Sigmoid colon (tissue), 7 donors: ENCODE results near the gene MPI. TPM values are rescaled to one million over a fixed set of nuclear protein-coding genes. Genes with fewer than 3 reads are reported as not detected.
"Not testable (repeated sequence)": the region's sequence is repeated elsewhere in the genome, so short reads cannot be mapped to it uniquely, and the experiment has no call there.

Experiments
- DNase-seq: peaks from one replicate; pipeline ENCODE4 v3.0.0-alpha.2; 2019
- H3K27ac ChIP-seq, 4 donors: fragments of 200-600 bp; sonication (generic); one replicate each; pipeline ENCODE4 v1.5.1; 2016 to 2019; ENCODE audit warnings: mild to moderate bottlenecking in 1 of 4
- H3K27me3 ChIP-seq, 3 donors: fragments of 200-600 bp; sonication (generic); one replicate each; pipeline ENCODE4 v1.5.1; 2019; ENCODE audit warnings: mild to moderate bottlenecking in 1 of 3
- H3K36me3 ChIP-seq, 4 donors: fragments of 200-600 bp; sonication (generic); one replicate each; pipeline ENCODE4 v1.5.1; 2016 to 2019
- H3K4me1 ChIP-seq, 4 donors: fragments of 200-600 bp; sonication (generic); one replicate each; pipeline ENCODE4 v1.5.1; 2017 to 2019
- H3K4me3 ChIP-seq, 4 donors: fragments of 200-600 bp; sonication (generic); one replicate each; pipeline ENCODE4 v1.5.1; 2017 to 2019; ENCODE audit warnings: mild to moderate bottlenecking in 2 of 4, moderate library complexity in 1 of 4
- H3K9me3 ChIP-seq, 4 donors: fragments of 200-600 bp in 3 of 4; sonication (generic) in 3 of 4; one replicate each; pipeline versions ENCODE4 v1.5.1 to v1.6.1; 2013 to 2019
- CTCF ChIP-seq, 4 experiments: fragments of 450-650 bp in 3 of 4; fragments of 200-600 bp in 1 of 4; IDR thresholded peaks; one replicate each; pipeline ENCODE4 v1.5.1; 2016 to 2019; ENCODE audit warnings: antibody characterized with exemption in 4 of 4, mild to moderate bottlenecking in 3 of 4, moderate library complexity in 2 of 4
- EP300 ChIP-seq, 4 donors: sonication (generic); formaldehyde crosslinking; IDR thresholded peaks; one replicate each; pipeline ENCODE4 v1.6.1; 2017; ENCODE audit warnings: antibody characterized with exemption in 4 of 4
- POLR2A ChIP-seq, 2 donors: fragments of 450-650 bp; IDR thresholded peaks; one replicate each; pipeline ENCODE4 v1.6.1; 2016; ENCODE audit warnings: antibody characterized with exemption in 2 of 2, mild to moderate bottlenecking in 2 of 2, moderate library complexity in 2 of 2
- POLR2AphosphoS5 ChIP-seq, 4 donors: sonication (generic); formaldehyde crosslinking; IDR thresholded peaks; one replicate each; pipeline ENCODE4 v1.6.1; 2017; ENCODE audit warnings: antibody characterized with exemption in 4 of 4
- WGBS, 2 donors: extraction: QIAGEN DNeasy Blood & Tissue Kit; methylation state at CpG; one replicate each; pipeline ENCODE4 v1.1.7; 2013; 5-methylcytosine and 5-hydroxymethylcytosine counted together
- intact Hi-C: fragments of 100-400 bp; cut with DNase I; formaldehyde crosslinking; loops from one replicate; pipeline ENCODE4 v1.15.1; 2023
- polyA plus RNA-seq, 3 donors: library from polyadenylated mRNA; stranded (reverse); fragments of 200-250 nt; gene quantifications; one replicate each; pipeline ENCODE4 v1.2.3, GENCODE V29; 2013
- total RNA-seq, 4 donors: library from RNA; depleted of rRNA; stranded (reverse); fragments of >200 nt; gene quantifications; one replicate each; pipeline ENCODE4 v1.1.0, GENCODE V29; 2016
- donor health status: healthy with polysubstance abuse.
- donor health status: Bipolar disorder and iron deficiency.
- donor health status: healthy.

MPI gene
- total and polyA plus RNA-seq, 7 donors = 34.9 to 87.4 (median 51.0) TPM

DNA sequence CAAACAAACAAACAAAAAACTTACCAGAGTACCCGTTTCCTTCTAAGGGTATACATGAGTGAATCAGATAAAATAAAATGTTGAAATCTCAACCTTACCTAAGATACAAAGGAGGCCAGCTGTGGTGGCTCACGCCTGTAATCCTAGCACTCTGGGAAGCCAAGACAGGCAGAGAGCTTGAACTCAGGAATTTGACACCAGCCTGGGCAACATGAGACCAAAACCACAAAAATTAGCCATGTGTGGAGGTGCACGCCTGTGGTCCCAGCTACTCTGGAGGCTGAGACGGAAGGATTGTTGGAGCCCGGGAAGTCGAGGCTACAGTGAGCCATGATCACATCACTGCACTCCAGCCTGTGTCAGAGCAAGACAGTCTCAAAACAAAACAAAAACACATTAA lies 27.8 kb downstream of the MPI start:
- no peak overlapping the region for H3K4me3 ChIP-seq
- WGBS, 2 donors = 88 to 92% methylated on average over 6 of the region's 6 CpGs
- TF ChIP-seq EP300 (IDR thresholded peaks at IDR 0.05) = no peak
- no peak for TF ChIP-seq POLR2AphosphoS5 (IDR thresholded peaks at IDR 0.05)
- TF ChIP-seq POLR2A (IDR thresholded peaks at IDR 0.05) = no peak
- TF ChIP-seq CTCF (IDR thresholded peaks at IDR 0.05) = no peak
- H3K27ac ChIP-seq = no peak overlapping the region
- no peaks in the 10 kb centered on the region for H3K9me3 ChIP-seq
- H3K36me3 ChIP-seq = peaks cover 39 to 97% (median 52%) of the 10 kb centered on the region in 4 donors
- intact Hi-C loops = no loop called here
- DNase-seq = no peak
- no peaks in the 10 kb centered on the region for H3K4me1 ChIP-seq
- no peaks in the 10 kb centered on the region for H3K27me3 ChIP-seq

DNA sequence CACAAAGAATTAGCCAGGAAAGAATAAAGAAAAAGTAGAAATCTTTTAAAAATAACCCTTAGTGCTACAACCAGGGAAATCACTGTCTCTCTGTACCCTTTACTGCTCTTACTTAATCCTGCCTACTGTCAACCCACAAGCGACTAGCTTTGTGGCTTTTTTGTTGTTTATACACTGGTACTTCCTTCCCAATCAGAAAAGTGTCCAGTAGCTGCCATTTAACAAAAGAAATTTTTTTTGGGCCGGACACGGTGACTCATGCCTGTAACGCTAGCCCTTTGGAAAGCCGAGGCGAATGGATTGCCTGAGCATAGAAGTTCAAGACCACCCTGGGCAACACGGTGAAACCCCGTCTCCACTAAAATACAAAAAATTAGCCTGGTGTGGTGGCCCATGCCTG lies 30.6 kb downstream of the MPI start:
- no peak for DNase-seq
- no peak overlapping the region for H3K4me3 ChIP-seq
- H3K27ac ChIP-seq = no peak overlapping the region
- H3K9me3 ChIP-seq = no peaks in the 10 kb centered on the region
- WGBS, 2 donors = 87 to 90% methylated on average over 8 of the region's 8 CpGs
- intact Hi-C loops = no loop called here
- TF ChIP-seq EP300 (IDR thresholded peaks at IDR 0.05) = no peak
- TF ChIP-seq POLR2AphosphoS5 (IDR thresholded peaks at IDR 0.05) = no peak
- TF ChIP-seq CTCF (IDR thresholded peaks at IDR 0.05) = no peak
- TF ChIP-seq POLR2A (IDR thresholded peaks at IDR 0.05) = no peak
- H3K27me3 ChIP-seq = no peaks in the 10 kb centered on the region
- peaks cover 42 to 100% (median 59%) of the 10 kb centered on the region in 4 donors for H3K36me3 ChIP-seq
- no peaks in the 10 kb centered on the region for H3K4me1 ChIP-seq

GRCh38 chr15:74924525-74924924 lies 34.7 kb downstream of the MPI start:
- Histone ChIP-seq H3K4me1 (no peaks in the 10 kb centered on the region), H3K9me3 (no peaks in the 10 kb centered on the region), H3K4me3 (no peak overlapping the region), H3K36me3 (peaks cover 22 to 99% (median 48%) of the 10 kb centered on the region in 4 donors), H3K27ac (no peak overlapping the region), H3K27me3 (no peaks in the 10 kb centered on the region)
- TF ChIP-seq EP300 (IDR thresholded peaks at IDR 0.05) = no peak
- TF ChIP-seq CTCF (IDR thresholded peaks at IDR 0.05) = no peak
- no peak for TF ChIP-seq POLR2AphosphoS5 (IDR thresholded peaks at IDR 0.05)
- no peak for TF ChIP-seq POLR2A (IDR thresholded peaks at IDR 0.05)
- no peak for DNase-seq
- WGBS, 2 donors = 85 to 96% methylated on average over 3 of the region's 3 CpGs
- intact Hi-C loops = no loop called here

- Histone ChIP-seq H3K27me3 (no peaks in the 10 kb centered on the region), H3K9me3 (no peaks in the 10 kb centered on the region), H3K4me1 (peaks cover 0 to 4% (median 1%) of the 10 kb centered on the region in 4 donors), H3K27ac (no peak overlapping the region), H3K4me3 (no peak overlapping the region), H3K36me3 (peaks cover 4 to 74% (median 20%) of the 10 kb centered on the region in 4 donors)
- TF ChIP-seq POLR2A (IDR thresholded peaks at IDR 0.05) = no peak
- no peak for TF ChIP-seq CTCF (IDR thresholded peaks at IDR 0.05)
- TF ChIP-seq EP300 (IDR thresholded peaks at IDR 0.05) = no peak
- TF ChIP-seq POLR2AphosphoS5 (IDR thresholded peaks at IDR 0.05) = no peak
- 23 to 73% methylated on average over 5 of the region's 5 CpGs for WGBS, 2 donors
- intact Hi-C loops = no loop called here
- DNase-seq = no peak
Measured at GRCh38 chr15:74928771-74929198, 38.9 kb downstream of the MPI start.

DNA sequence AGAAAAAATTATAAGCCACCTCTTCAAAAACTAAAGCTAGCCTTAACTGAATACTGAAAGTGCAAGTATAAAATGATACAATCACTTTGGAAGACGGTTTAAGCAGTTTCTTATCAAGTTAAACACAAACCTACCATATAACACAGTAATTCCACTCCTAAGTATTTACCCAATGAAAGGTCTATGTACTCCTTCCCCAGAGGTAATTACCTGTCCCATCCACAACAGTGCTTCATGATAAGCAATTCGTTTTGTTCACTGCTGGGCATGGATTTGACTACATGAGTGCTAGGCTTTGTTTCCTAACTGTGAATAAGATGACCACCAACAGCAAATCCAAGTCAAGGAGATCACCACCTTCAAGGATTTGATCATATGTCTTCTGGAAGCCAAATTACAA lies 43.7 kb downstream of the MPI start:
- peaks cover 2 to 38% (median 28%) of the 10 kb centered on the region in 4 donors for H3K4me1 ChIP-seq
- intact Hi-C loops = loop anchor here (10.0 kb wide), 1 partner anchor 389 kb away; the partner anchor contains the start of gene ARID3B
- 10 to 57% methylated on average over 2 of the region's 2 CpGs for WGBS, 2 donors

DNA sequence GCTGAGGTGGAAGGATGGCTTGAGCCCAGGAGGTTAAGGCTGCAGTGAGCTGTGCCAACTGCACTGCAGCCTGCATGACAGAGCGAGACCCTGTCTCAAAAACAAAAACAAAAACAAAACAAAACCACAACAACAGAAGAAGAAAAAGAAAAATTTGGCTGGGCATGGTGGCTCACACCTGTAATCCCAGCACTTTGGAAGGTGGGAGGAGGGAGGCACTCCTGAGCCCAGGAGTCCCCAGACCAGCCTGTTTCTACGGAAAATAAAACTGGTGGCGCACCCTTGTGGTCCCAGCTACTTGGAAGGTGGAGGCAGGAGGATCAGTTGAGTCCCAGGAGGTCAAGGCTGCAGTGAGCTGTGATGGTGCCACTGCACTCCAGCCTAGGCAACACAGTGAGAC lies 45.4 kb downstream of the MPI start:
- 20 to 74% methylated on average over 3 of the region's 3 CpGs for WGBS, 2 donors
- H3K4me3 ChIP-seq, H3K27ac ChIP-seq, H3K9me3 ChIP-seq, H3K27me3 ChIP-seq: not testable (repeated sequence)
- intact Hi-C loops = loop anchor here (10.0 kb wide), 1 partner anchor 390 kb away; the partner anchor contains the start of gene ARID3B
- peak; percentile 39 for DNase-seq
- H3K36me3 ChIP-seq = peaks cover 0 to 11% (median 0%) of the 10 kb centered on the region in 4 donors
- peaks cover 2 to 39% (median 28%) of the 10 kb centered on the region in 4 donors for H3K4me1 ChIP-seq

More for the DNA sequence above, 43.7 kb downstream of the MPI start:
- Histone ChIP-seq H3K9me3 (no peaks in the 10 kb centered on the region), H3K27ac (no peak overlapping the region), H3K4me3 (no peak overlapping the region), H3K27me3 (no peaks in the 10 kb centered on the region), H3K36me3 (peaks cover 0 to 28% (median 3%) of the 10 kb centered on the region in 4 donors)
- DNase-seq = no peak
- TF ChIP-seq EP300 (IDR thresholded peaks at IDR 0.05) = no peak
- no peak for TF ChIP-seq POLR2A (IDR thresholded peaks at IDR 0.05)
- no peak for TF ChIP-seq CTCF (IDR thresholded peaks at IDR 0.05)
